IPS-18c (cell line): Measurements from ENCODE around the gene IL10RA.
"Not testable (repeated sequence)": the region's sequence is repeated elsewhere in the genome, so short reads cannot be mapped to it uniquely, and the experiment has no call there.

Source experiments
- H3K4me3 ChIP-seq: 2 replicates; pipeline ENCODE4 v1.7.0; 2013; ENCODE audit warnings: low read depth, mild to moderate bottlenecking, low read length, moderate library complexity; ENCODE audit not compliant: insufficient read depth
- H3K9me3 ChIP-seq: one replicate; pipeline ENCODE4 v1.6.1; 2013; ENCODE audit warnings: mild to moderate bottlenecking, low read length, moderate library complexity; ENCODE audit not compliant: control insufficient read depth, insufficient read depth

IL10RA gene

GRCh38 chr11:117958949-117959348, 27.2 kb upstream of the IL10RA start:
- H3K4me3 ChIP-seq = no peak overlapping the region
- no peaks in the 10 kb centered on the region for H3K9me3 ChIP-seq

- H3K9me3 ChIP-seq = no peaks in the 10 kb centered on the region
- no peak overlapping the region for H3K4me3 ChIP-seq
Observed at GRCh38 chr11:117959438-117960149, 26.6 kb upstream of the IL10RA start.

- no peak overlapping the region for H3K4me3 ChIP-seq
- no peaks in the 10 kb centered on the region for H3K9me3 ChIP-seq
Observed at GRCh38 chr11:117960406-117960805, 25.8 kb upstream of the IL10RA start.

- Histone ChIP-seq H3K4me3 (no peak overlapping the region), H3K9me3 (no peaks in the 10 kb centered on the region)
Observed at GRCh38 chr11:117961896-117962295, 24.3 kb upstream of the IL10RA start.

- Histone ChIP-seq H3K4me3 (no peak overlapping the region), H3K9me3 (no peaks in the 10 kb centered on the region)
Observed at GRCh38 chr11:117962826-117963225, 23.4 kb upstream of the IL10RA start.

GRCh38 chr11:117966908-117967307, 19.3 kb upstream of the IL10RA start:
- Histone ChIP-seq H3K9me3 (no peaks in the 10 kb centered on the region), H3K4me3 (no peak overlapping the region)

GRCh38 chr11:117969160-117969991, 16.8 kb upstream of the IL10RA start:
- Histone ChIP-seq H3K9me3 (no peaks in the 10 kb centered on the region), H3K4me3 (no peak overlapping the region)

- Histone ChIP-seq H3K4me3 (no peak overlapping the region), H3K9me3 (no peaks in the 10 kb centered on the region)
Observed at GRCh38 chr11:117970400-117971024, 15.7 kb upstream of the IL10RA start.

GRCh38 chr11:117972044-117972443, 14.2 kb upstream of the IL10RA start:
- H3K4me3 ChIP-seq = no peak overlapping the region
- no peaks in the 10 kb centered on the region for H3K9me3 ChIP-seq

- no peaks in the 10 kb centered on the region for H3K9me3 ChIP-seq
- H3K4me3 ChIP-seq = no peak overlapping the region
Observed at GRCh38 chr11:117972629-117973502, 13.3 kb upstream of the IL10RA start.

- Histone ChIP-seq H3K9me3 (no peaks in the 10 kb centered on the region), H3K4me3 (no peak overlapping the region)
Observed at GRCh38 chr11:117973503-117973860, 12.7 kb upstream of the IL10RA start.

- no peaks in the 10 kb centered on the region for H3K9me3 ChIP-seq
- H3K4me3 ChIP-seq = no peak overlapping the region
Observed at GRCh38 chr11:117976445-117976844, 9.7 kb upstream of the IL10RA start.

- Histone ChIP-seq H3K4me3 (no peak overlapping the region), H3K9me3 (no peaks in the 10 kb centered on the region)
Observed at GRCh38 chr11:117977029-117977428, 9.2 kb upstream of the IL10RA start.

- not testable (repeated sequence) for H3K9me3 ChIP-seq, H3K4me3 ChIP-seq
Observed at GRCh38 chr11:117977612-117978264, 8.5 kb upstream of the IL10RA start.

GRCh38 chr11:117978291-117978910, 7.8 kb upstream of the IL10RA start:
- not testable (repeated sequence) for H3K9me3 ChIP-seq, H3K4me3 ChIP-seq

- no peaks in the 10 kb centered on the region for H3K9me3 ChIP-seq
- no peak overlapping the region for H3K4me3 ChIP-seq
Observed at GRCh38 chr11:117978991-117979390, 7.2 kb upstream of the IL10RA start.
